GM19043 (cell line): ENCODE data around the gene SELENOS.

Experiments used
- ATAC-seq: cut with Tn5 transposase; IDR thresholded peaks from one replicate; pipeline ENCODE4 v1.9.1; 2021; ENCODE audit warnings: low read depth; ENCODE audit not compliant: unreplicated experiment

Gene SELENOS

GRCh38 chr15:101252836-101253235 lies 24.4 kb downstream of the SELENOS start:
- no peak for ATAC-seq

GRCh38 chr15:101251830-101252820 lies 25.2 kb downstream of the SELENOS start, which contains the start of gene CHSY1:
TSS of gene CHSY1 (minus strand) at chr15:101252048. CDS start at chr15:101251456, 592 bp downstream.
- peak; percentile 69 for ATAC-seq

GRCh38 chr15:101250873-101251829 lies 26.1 kb downstream of the SELENOS start:
- peak; percentile 20 for ATAC-seq

GRCh38 chr15:101250341-101250831 lies 26.9 kb downstream of the SELENOS start:
- no peak for ATAC-seq

- no peak for ATAC-seq
Observed at GRCh38 chr15:101248274-101248673, 29.0 kb downstream of the SELENOS start.

- no peak for ATAC-seq
Observed at GRCh38 chr15:101246824-101247745, 30.2 kb downstream of the SELENOS start.

- ATAC-seq = no peak
Observed at GRCh38 chr15:101246391-101246790, 30.9 kb downstream of the SELENOS start.

GRCh38 chr15:101244889-101245668 lies 32.2 kb downstream of the SELENOS start:
- no peak for ATAC-seq

- no peak for ATAC-seq
Observed at GRCh38 chr15:101244036-101244781, 33.1 kb downstream of the SELENOS start.

GRCh38 chr15:101243420-101243819 lies 33.9 kb downstream of the SELENOS start:
- ATAC-seq = no peak

- ATAC-seq = no peak
Observed at GRCh38 chr15:101242999-101243336, 34.3 kb downstream of the SELENOS start.

- peak; percentile 79 for ATAC-seq
Observed at GRCh38 chr15:101242160-101242998, 34.9 kb downstream of the SELENOS start.

GRCh38 chr15:101240358-101240757 lies 36.9 kb downstream of the SELENOS start:
- no peak for ATAC-seq

GRCh38 chr15:101239724-101240136 lies 37.6 kb downstream of the SELENOS start:
- no peak for ATAC-seq

GRCh38 chr15:101237251-101237650 lies 40.0 kb downstream of the SELENOS start:
- ATAC-seq = no peak

- no peak for ATAC-seq
Observed at GRCh38 chr15:101233651-101234280, 43.5 kb downstream of the SELENOS start.

GRCh38 chr15:101232677-101233076 lies 44.6 kb downstream of the SELENOS start:
- no peak for ATAC-seq
